Measurements from ENCODE around the gene RIN3. TPM values are rescaled to one million over a fixed set of nuclear protein-coding genes. Genes with fewer than 3 reads are reported as not detected.

Gene RIN3
- total RNA-seq, 4 donors from 2014 or later = 15.1 to 32.3 (median 21.9) TPM

GRCh38 chr14:92568621-92569479, 55.3 kb downstream of the RIN3 start:
- TF ChIP-seq CTCF (IDR thresholded peaks at IDR 0.05; ENCODE audit: low read depth) = no peak

- TF ChIP-seq CTCF (IDR thresholded peaks at IDR 0.05; ENCODE audit: low read depth) = no peak
Measured at GRCh38 chr14:92570674-92571262, 57.2 kb downstream of the RIN3 start.

GRCh38 chr14:92572050-92572449, 58.5 kb downstream of the RIN3 start:
- TF ChIP-seq CTCF (IDR thresholded peaks at IDR 0.05; ENCODE audit: low read depth) = no peak

DNA sequence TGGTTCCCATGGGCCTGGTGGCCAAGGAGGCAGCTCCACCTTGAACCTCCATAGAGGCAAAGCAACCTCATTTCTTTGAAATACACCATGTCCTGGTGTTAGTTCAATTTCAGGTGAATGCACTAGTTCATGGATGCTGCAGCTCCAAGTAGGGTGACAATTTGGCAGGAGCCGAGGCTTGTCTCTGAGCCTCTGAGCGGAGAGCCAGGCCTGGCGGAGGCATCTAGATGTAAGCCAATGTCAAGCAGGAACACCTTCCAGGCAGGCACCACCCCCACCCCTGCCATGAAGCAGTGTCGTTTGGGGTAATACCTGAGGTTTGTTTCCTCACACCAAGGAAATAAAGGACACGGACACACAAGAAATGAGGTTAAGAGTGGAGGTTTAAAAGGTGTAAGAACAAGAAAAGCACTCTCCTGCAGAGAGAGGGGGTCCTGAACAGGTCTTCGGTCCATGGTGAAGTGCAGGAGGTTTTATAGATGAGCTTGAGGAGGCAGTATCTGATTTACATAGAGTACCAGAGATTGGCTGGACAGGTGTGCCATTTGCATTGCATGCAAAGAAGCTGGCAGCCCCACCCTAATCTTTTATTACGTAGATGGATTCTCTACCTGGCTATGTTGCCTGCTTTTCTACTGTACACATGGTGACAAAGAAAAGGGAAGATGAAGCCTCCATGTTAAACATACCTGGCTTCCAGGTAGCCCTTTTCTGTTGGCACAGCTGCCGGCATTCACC, 60.3 kb downstream of the RIN3 start:
- TF ChIP-seq CTCF (IDR thresholded peaks at IDR 0.05; ENCODE audit: low read depth) = no peak

GRCh38 chr14:92575061-92575747, 61.6 kb downstream of the RIN3 start:
- no peak for TF ChIP-seq CTCF (IDR thresholded peaks at IDR 0.05; ENCODE audit: low read depth)

- no peak for TF ChIP-seq CTCF (IDR thresholded peaks at IDR 0.05; ENCODE audit: low read depth)
Measured at GRCh38 chr14:92575748-92576303, 62.2 kb downstream of the RIN3 start.
